Esophagus muscularis mucosa (tissue), 4 donors: ENCODE measurements around the gene STIL. TPM values are rescaled to one million over a fixed set of nuclear protein-coding genes. Genes with fewer than 3 reads are reported as not detected.
A peak's percentile ranks its signal among the peaks of the same experiment; 100 is the strongest.

Experiments
- DNase-seq: peaks from one replicate; pipeline ENCODE4 v3.0.0-alpha.2; 2017; ENCODE audit errors: extremely low spot score
- H3K27ac ChIP-seq, 4 donors: fragments of 200-600 bp; sonication (generic); replicated peaks in 1 of 4; 1 replicate in 3 of 4; 2 replicates in 1 of 4; pipeline ENCODE4 v1.5.1; 2016 to 2019; ENCODE audit warnings: mild to moderate bottlenecking in 1 of 4
- H3K27me3 ChIP-seq, 4 donors: fragments of 200-600 bp; sonication (generic); one replicate each; pipeline versions ENCODE4 v1.5.1 to v1.6.0; 2016 to 2019
- H3K36me3 ChIP-seq, 4 donors: fragments of 200-600 bp; sonication (generic); one replicate each; pipeline ENCODE4 v1.5.1; 2016 to 2019
- H3K4me1 ChIP-seq, 4 donors: fragments of 200-600 bp; sonication (generic); one replicate each; pipeline ENCODE4 v1.5.1; 2016 to 2019
- H3K4me3 ChIP-seq, 4 donors: fragments of 200-600 bp; sonication (generic); 1 replicate in 2 of 4; 2 replicates in 2 of 4; pipeline ENCODE4 v1.5.1; 2016 to 2019; ENCODE audit warnings: mild to moderate bottlenecking in 4 of 4, moderate library complexity in 1 of 4
- H3K9me3 ChIP-seq, 4 donors: fragments of 200-600 bp; sonication (generic); 1 replicate in 3 of 4; 2 replicates in 1 of 4; pipeline ENCODE4 v1.5.1; 2016 to 2019
- EP300 ChIP-seq: sonication (generic); formaldehyde crosslinking; IDR thresholded peaks from one replicate; pipeline ENCODE4 v1.6.1; 2017; ENCODE audit warnings: antibody characterized with exemption
- POLR2A ChIP-seq: fragments of 450-650 bp; IDR thresholded peaks from one replicate; pipeline ENCODE4 v1.6.1; 2017; ENCODE audit warnings: antibody characterized with exemption, moderate library complexity, mild to moderate bottlenecking, low read depth
- POLR2AphosphoS5 ChIP-seq, 2 donors: sonication (generic); formaldehyde crosslinking; IDR thresholded peaks; one replicate each; pipeline ENCODE4 v1.6.1; 2017; ENCODE audit warnings: antibody characterized with exemption in 2 of 2
- WGBS: methylation state at CpG from one replicate; pipeline ENCODE4 v1.1.5; 2018; 5-methylcytosine and 5-hydroxymethylcytosine counted together
- intact Hi-C: fragments of 100-400 bp; cut with DNase I; formaldehyde crosslinking; loops from one replicate; pipeline ENCODE4 v1.15.1; 2023
- total RNA-seq, 4 donors: library from RNA; depleted of rRNA; stranded (reverse); fragments of >200 nt; gene quantifications; one replicate each; pipeline versions ENCODE4 v1.1.0 to v1.2.1, GENCODE V29; 2016
- TF ChIP-seq, protein P1 (sequence below), 3 experiments: fragments of 200-600 bp in 2 of 3; fragments of 450-650 bp in 1 of 3; sonication (generic) in 2 of 3; IDR thresholded peaks; one replicate each; pipeline ENCODE4 v1.5.1; 2017 to 2019; ENCODE audit warnings: antibody characterized with exemption in 3 of 3, mild to moderate bottlenecking in 2 of 3, moderate library complexity in 1 of 3

The STIL gene
- total RNA-seq: 1 to 10 TPM in 1 of 4 donors, under 1 TPM in 3; 0.06 to 2.5 (median 0.78) TPM

DNA sequence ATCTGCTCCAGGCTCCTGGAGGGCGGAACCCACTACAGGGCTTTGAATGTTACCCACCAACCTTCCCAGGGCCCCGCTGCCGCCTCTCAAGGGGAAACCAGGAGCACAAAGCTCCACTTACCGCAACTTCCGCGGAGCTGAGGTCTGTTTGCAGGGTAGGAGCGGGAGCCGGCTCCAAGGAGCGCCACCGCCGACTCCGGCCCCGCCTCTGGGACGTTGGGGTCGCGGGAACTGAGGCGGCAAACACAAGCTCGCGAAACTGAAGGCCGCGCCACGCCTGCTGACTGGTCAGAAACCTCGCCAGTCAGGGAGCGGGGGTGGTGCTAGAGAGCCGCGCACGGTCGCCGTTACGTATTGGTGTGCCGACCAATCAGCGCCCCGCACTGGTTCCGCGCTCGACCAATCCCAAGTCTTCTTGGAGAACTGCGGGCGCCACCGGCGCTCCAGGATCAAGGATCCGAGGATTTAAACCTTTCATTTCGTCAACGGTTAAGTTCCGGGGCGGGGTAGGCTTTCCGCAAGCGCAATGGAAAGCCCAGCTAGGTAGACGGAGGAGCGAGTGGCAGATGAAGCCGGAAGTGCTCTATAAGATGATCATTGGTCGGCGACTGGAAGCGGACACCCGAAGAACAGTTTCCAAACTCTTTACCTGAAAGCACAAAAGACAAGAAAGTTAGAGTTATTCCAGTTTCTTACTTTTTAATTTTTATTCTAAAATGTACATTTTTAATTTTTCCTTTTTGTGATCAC lies at the start of gene STIL:
TSS of gene STIL (minus strand) at position 233 of the 750 bp plus-strand sequence. CDS start 3,828 bp downstream, outside the sequence.
- no peaks in the 10 kb centered on the region for H3K36me3 ChIP-seq
- H3K27me3 ChIP-seq: no peaks in the 10 kb centered on the region
- peak within 1 kb of the TSS; percentile 56 to 74 (median 60) for H3K4me3 ChIP-seq
- peak within 1 kb of the TSS; percentile 64 to 84 (median 82) for H3K27ac ChIP-seq
- H3K4me1 ChIP-seq: peaks cover 7 to 12% (median 10%) of the 10 kb centered on the region in 4 donors
- 0% methylated on average over 21 of the region's 54 CpGs for WGBS
- intact Hi-C loops: no loop called here
- DNase-seq: peak; percentile 100
- H3K9me3 ChIP-seq: no peaks in the 10 kb centered on the region
- TF ChIP-seq POLR2A (no peak), POLR2AphosphoS5 (IDR thresholded peaks at IDR 0.05) (peak; percentile 83 to 90), EP300 (no peak)
- TF ChIP-seq, protein P1, sequence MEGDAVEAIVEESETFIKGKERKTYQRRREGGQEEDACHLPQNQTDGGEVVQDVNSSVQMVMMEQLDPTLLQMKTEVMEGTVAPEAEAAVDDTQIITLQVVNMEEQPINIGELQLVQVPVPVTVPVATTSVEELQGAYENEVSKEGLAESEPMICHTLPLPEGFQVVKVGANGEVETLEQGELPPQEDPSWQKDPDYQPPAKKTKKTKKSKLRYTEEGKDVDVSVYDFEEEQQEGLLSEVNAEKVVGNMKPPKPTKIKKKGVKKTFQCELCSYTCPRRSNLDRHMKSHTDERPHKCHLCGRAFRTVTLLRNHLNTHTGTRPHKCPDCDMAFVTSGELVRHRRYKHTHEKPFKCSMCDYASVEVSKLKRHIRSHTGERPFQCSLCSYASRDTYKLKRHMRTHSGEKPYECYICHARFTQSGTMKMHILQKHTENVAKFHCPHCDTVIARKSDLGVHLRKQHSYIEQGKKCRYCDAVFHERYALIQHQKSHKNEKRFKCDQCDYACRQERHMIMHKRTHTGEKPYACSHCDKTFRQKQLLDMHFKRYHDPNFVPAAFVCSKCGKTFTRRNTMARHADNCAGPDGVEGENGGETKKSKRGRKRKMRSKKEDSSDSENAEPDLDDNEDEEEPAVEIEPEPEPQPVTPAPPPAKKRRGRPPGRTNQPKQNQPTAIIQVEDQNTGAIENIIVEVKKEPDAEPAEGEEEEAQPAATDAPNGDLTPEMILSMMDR (IDR thresholded peaks at IDR 0.05): peak in 1 of 3 experiments; percentile 9

DNA sequence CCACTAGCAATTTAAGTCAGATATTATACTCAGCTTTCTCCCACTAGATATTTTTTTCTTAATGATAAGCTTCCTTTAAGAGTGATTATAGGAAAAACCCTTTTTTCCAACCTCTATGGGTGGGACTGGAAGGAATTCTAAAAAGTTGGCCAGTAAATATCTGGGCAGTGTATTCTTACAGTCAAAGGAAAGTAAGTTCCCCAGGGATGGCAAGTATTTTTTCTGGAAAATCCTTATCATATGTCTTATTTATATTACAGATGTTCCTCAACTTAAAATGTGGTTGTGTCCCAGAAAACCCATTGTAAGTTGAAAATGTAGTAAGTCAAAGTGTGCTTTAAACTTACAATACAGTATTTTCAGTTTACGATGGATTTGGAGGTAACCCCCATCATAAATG lies 48.9 kb upstream of the STIL start:
- WGBS: 88% methylated on average over 1 of the region's 1 CpG
- H3K9me3 ChIP-seq: no peaks in the 10 kb centered on the region

DNA sequence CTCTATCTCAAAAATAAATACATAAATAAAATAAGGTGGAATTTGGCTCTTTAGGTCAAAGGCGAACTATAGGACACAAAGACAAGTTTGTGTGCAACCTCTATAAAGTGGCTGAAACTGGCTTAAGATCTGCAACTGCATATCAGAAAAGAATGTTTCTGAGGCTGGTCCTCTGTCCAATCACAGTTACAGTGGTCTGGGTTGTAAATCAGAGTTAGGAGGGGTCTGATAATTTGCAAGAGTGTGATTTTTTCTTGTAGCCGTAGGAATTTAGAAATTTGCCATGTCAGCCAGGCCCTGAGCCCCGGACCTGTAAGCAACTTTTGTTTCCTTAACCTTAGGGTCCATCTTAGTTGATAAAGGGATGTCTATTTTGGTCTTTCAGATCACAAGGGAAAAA lies 47.4 kb upstream of the STIL start:
- no peak for TF ChIP-seq POLR2AphosphoS5 (IDR thresholded peaks at IDR 0.05)
- TF ChIP-seq EP300: no peak
- no peak for TF ChIP-seq POLR2A
- TF ChIP-seq, protein P1 (IDR thresholded peaks at IDR 0.05): no peak
- Histone ChIP-seq H3K27ac (no peak overlapping the region), H3K4me1 (no peaks in the 10 kb centered on the region), H3K36me3 (no peaks in the 10 kb centered on the region), H3K9me3 (no peaks in the 10 kb centered on the region), H3K27me3 (no peaks in the 10 kb centered on the region), H3K4me3 (no peak overlapping the region)
- intact Hi-C loops: no loop called here
- 86% methylated on average over 3 of the region's 3 CpGs for WGBS
- DNase-seq: no peak

More for the DNA sequence above, 48.9 kb upstream of the STIL start:
- no peaks in the 10 kb centered on the region for H3K4me1 ChIP-seq
- TF ChIP-seq POLR2A (no peak), EP300 (no peak), POLR2AphosphoS5 (IDR thresholded peaks at IDR 0.05) (no peak)
- TF ChIP-seq, protein P1 (IDR thresholded peaks at IDR 0.05): no peak
- no peak for DNase-seq
- intact Hi-C loops: no loop called here
- H3K27me3 ChIP-seq: no peaks in the 10 kb centered on the region
- no peak overlapping the region for H3K27ac ChIP-seq
- H3K4me3 ChIP-seq: no peak overlapping the region
- H3K36me3 ChIP-seq: no peaks in the 10 kb centered on the region

DNA sequence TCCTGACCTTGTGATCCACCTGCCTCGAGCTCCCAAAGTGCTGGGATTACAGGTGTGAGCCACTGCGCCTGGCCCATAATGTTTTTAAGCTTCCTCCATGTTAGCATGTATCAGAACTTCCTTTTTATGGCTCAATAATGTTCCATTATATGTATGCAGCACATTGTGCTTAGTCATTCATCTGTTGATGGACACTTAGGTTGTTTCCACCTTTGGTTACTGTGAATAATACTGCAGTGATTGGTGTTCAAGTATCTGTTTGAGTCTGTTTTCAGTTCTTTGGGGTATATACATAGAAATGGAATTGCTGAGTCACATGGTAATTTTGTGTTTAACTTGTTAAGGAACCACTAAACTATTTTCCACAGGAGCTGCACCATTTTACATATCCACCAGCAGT lies 37.4 kb upstream of the STIL start:
- H3K27me3 ChIP-seq: no peaks in the 10 kb centered on the region
- H3K4me1 ChIP-seq: peaks cover 0 to 14% (median 2%) of the 10 kb centered on the region in 4 donors
- DNase-seq: no peak
- TF ChIP-seq POLR2A: no peak
- H3K36me3 ChIP-seq: peaks cover 0 to 5% (median 3%) of the 10 kb centered on the region in 4 donors
- H3K4me3 ChIP-seq: no peak overlapping the region
- intact Hi-C loops: no loop called here
- WGBS: 92% methylated on average over 2 of the region's 2 CpGs
- H3K27ac ChIP-seq: no peak overlapping the region
- H3K9me3 ChIP-seq: no peaks in the 10 kb centered on the region

DNA sequence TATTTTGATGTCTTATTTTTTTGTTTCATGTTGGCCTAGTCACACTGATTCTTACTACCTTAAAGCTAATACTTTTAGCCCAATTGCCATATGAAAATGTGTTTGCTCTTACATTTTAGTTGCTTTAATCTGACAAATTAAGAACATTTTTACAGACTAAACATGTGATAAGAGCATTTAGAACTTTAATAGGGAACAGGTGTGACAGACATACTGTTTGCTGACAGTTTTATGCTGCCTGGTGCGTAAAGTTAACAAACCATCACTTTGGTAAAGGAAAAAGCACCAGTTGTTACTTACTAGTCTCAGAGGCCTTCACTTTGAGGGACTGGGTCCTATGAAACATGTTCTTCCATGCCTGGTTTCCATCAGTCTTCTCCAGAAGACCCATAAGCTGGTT lies 34.3 kb upstream of the STIL start:
- peaks cover 0 to 11% (median 7%) of the 10 kb centered on the region in 4 donors for H3K36me3 ChIP-seq

More for the DNA sequence above, 34.3 kb upstream of the STIL start:
- WGBS: 100% methylated on average over 1 of the region's 1 CpG
- H3K4me1 ChIP-seq: peaks cover 0 to 8% (median 0%) of the 10 kb centered on the region in 4 donors
- intact Hi-C loops: no loop called here
- TF ChIP-seq EP300: no peak
- TF ChIP-seq POLR2AphosphoS5 (IDR thresholded peaks at IDR 0.05): no peak
- no peak for TF ChIP-seq POLR2A
- TF ChIP-seq, protein P1 (IDR thresholded peaks at IDR 0.05): no peak
- DNase-seq: no peak
- no peaks in the 10 kb centered on the region for H3K9me3 ChIP-seq
- H3K27ac ChIP-seq: no peak overlapping the region
- no peaks in the 10 kb centered on the region for H3K27me3 ChIP-seq
- no peak overlapping the region for H3K4me3 ChIP-seq
